DMS114 treated with DMSO at 0.1 percent for 48 hours (cell line): ENCODE measurements around the gene UBQLNL.

Experiments
- DNase-seq: peaks from one replicate; lab custom pipeline; 2025; ENCODE audit not compliant: unreplicated experiment; lab: John Stamatoyannopoulos, UW

The UBQLNL gene

DNA sequence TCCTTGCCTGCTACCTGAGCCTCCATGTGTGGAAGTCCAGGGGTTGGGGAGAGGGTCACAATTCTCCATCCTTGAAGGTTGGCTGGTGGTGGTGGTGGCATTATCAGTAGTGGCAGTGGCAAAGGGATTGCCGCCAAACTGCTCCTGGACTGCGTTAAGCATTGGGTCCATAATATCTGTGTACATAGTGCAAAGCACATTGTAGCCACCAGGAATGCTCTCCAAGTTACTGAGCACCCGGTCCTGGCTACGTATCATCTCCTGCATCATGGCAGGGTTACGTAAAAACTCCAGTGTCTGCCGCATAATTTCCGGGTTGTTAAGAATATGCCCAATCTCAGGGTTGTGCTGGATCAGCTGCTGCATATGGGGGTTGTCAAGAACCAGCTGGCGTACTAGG is 7.9 kb downstream of the UBQLNL start:
- DNase-seq: no peak

DNA sequence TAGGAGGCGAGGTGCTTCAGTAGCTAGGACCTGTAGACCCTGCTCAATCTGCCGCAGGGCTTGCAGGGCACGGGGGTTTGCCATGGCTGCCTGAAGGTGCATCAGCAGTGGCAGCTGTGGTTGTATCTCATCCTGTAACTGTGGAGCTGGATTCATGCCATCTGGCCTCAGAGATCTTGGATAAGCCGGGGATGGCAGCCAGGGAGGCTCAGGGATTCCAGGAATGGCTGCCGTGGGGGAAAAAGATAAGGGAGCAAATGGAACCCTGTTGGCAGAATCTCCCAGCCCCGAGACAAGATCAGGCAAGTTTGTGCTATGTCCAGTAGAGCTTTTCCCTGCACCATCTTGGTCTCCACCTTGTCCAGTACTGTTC is 8.6 kb downstream of the UBQLNL start:
- DNase-seq: no peak

DNA sequence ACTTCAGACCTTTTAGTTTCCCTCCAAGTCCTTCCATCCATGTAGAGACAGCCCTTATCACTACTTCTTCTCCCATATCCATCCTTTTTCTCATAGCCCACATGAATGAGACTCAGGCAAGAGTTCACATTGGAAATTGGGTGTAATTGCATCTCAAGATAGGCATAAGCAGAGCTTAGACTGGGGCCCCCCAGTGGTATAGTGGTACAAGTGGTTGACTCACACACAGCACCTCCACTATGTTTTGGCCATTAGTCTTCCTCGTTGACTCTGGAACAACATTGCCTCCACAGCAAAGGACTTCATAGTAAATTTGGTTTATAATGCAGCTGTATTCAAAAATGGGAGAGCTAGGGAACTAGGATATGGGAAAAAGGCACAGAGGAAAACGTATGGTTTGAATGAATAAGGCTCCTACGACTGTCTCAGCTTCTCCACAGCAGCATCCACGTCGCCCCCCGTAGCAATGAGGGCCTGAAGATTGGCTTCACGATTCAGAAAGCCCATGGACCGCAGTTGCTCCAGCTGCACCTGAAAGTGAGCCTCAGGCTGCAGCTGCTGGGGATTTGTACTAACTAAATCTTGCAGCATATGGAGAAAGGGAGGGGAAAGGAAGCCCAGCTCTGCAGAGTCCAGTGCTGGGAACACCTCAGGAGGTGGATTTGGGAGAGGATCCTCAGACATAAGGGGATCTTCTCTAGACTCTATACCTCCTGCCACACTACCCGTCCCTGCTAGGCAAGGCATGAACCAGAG is 9.1 kb downstream of the UBQLNL start:
- no peak for DNase-seq

DNA sequence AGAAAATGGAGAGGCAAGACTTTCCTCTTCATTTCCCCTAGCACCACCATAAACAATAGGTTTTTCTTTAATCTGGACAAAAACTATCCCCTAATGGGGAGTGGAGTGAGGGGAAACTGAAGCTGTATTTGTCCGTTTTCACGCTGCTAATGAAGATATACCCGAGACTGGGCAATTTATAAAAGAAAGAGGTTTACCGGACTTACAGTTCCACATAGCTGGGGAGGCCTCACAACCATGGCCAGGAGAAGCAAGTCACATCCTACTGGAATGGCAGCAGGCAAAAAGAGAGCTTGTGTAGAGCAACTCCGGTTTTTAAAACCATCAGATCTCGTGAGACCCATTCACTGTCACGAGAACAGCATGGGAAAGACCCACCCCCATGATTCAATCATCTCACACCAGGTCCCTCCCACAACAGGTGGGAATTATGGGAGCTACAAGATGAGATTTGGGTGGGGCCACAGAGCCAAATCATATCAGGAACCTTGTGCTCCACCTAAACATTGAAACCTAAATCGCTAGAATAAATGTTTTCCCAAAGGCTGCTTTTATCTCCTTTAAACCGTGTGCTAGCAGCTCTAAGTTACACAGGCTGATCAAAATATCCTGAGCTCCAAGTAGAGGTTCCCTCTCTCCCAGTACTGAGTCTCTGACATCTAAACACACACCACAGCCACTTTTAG is 11.0 kb downstream of the UBQLNL start:
- DNase-seq: no peak

DNA sequence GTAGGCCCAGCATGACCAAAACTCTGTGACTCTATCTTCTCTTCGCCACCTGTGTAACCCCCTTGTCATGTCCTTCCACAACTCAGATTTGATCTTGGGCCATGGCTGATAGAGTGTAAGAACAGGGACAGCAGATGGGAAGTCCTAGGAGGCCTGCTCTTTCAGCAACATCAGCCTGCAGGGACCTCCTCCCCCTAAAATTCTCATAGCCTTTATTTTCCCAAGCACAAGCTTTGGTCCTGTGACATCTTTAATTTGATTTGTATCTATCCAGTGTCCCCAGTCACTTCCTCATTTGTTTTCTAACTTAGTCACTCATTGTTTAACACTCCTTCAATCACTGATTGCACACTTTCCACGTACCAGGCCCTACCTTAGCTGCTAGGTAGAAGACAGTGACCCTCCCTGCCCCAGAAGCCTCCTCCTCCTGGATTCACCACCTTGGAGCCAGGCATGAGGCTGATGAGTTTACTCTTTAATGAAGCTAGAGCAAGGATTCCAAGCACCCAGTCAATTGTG is 12.0 kb downstream of the UBQLNL start:
- DNase-seq: no peak

DNA sequence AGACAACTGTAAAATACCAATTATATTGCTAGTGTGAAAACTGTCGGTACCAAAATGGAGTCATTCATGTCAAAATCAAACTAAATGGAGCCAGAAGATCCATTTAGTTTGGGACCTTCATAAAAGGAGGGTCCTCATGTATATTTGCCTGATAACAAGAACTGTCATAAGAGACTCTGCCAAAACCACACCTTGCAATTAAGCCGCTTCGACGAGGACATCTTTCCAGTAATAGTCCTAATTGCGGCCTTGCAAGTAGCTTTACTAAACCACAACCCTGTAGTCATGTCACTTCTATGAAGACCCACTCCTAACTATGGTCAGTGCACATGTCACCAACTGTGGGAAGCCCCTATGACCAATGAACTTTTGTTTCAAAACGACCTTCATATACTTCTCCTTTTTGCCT is 16.1 kb downstream of the UBQLNL start:
- DNase-seq: no peak

DNA sequence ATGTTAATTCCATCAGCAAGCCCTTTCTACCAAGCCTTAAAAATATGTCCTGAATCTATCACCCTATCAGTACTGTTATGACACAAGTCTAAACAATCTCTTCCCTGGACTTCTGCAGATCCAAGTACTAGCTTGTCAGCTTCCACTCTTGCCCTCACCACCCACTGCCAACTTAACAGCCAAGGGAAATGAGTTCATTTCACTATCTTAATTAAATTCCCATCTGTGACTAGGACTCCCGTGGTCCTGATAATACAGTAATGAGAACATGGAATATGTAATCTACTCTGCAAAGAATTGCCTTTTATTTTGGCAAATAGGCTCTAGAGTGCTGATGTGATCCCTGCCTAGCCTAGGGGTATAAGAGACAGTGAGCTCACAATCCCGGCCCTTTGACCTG is 16.8 kb downstream of the UBQLNL start:
- no peak for DNase-seq

DNA sequence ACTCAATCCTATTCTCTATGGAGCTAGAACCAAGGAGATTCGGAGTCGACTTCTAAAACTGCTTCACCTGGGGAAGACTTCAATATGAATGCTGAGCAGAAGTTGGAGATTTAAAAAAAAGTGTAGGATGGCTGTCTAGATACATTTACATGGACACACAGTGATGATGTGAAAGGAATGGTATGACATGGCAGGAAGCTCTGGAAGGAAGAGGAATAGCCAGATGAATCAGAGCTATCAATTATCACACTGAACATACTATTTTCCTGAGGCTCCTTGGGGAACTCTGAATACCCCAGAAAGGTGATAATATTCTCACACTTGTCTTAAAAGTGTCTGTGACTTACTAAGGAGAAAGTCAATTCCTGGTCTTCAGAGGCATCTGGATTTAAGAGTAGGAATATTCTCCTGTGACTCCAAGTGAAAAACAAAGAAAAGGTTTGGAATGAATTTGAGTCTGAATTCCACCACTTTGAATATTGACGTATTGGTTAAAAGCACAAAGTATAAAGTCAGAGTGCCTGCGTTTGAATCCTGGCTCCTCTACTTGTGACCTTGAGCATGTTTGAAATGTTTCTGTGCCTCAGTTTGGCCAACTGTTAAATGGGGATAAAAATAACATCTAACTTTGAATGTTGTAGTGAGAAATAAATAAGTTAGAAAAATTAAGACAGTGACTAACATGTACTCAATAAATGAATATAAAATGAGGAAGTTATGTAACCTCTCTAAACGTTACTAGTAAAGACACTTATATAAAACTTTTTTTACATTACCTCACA is 26.7 kb downstream of the UBQLNL start:
- no peak for DNase-seq

DNA sequence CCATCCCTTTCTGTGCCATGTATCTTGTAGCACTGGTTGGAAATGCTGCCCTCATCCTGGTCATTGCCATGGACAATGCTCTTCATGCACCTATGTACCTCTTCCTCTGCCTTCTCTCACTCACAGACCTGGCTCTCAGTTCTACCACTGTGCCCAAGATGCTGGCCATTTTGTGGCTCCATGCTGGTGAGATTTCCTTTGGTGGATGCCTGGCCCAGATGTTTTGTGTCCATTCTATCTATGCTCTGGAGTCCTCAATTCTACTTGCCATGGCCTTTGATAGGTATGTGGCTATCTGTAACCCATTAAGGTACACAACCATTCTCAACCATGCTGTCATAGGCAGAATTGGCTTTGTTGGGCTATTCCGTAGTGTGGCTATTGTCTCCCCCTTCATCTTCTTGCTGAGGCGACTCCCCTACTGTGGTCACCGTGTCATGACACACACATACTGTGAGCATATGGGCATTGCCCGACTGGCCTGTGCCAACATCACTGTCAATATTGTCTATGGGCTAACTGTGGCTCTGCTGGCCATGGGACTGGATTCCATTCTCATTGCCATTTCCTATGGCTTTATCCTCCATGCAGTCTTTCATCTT is 27.6 kb downstream of the UBQLNL start:
- DNase-seq: no peak

DNA sequence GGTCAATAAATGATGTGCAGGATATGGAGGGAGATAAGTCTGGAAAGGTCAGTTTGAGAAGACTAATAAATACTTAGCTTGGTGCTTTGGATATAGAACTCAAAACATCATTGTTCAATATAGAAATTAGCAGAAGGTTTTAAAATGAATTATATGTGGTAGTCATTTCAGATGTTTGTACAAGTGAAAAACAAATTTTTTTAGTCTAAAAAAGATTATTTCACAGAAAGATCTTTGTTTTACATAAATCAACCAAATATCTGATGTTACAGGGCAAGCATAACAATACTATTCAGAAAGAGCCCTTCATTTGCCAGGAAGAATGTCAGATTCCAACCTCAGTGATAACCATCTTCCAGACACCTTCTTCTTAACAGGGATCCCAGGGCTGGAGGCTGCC is 28.1 kb downstream of the UBQLNL start, which contains the start of gene OR52D1:
Gene OR52D1 (plus strand): TSS at position 301 of the 400 bp plus-strand sequence. CDS start 22 bp downstream, at position 323.
- no peak for DNase-seq

DNA sequence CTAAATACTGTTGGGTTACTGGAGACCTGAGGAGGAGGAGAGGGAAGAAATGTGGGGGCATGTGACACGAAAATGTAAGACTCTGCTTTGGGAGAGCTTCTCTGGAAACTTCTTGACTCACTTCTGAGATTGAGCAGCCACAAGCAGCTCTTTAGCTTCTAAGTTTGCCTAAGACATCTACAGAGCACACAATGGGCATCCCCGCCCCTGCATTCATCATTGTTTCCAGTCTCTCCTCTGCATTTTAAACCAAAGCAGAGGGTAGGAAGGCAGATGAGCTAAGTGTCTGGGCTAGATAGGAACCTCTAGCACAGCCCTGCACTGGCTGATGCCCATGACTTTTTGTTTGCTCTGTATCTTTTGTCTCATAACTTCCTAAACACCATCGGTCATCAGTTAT is 30.1 kb downstream of the UBQLNL start:
- no peak for DNase-seq

DNA sequence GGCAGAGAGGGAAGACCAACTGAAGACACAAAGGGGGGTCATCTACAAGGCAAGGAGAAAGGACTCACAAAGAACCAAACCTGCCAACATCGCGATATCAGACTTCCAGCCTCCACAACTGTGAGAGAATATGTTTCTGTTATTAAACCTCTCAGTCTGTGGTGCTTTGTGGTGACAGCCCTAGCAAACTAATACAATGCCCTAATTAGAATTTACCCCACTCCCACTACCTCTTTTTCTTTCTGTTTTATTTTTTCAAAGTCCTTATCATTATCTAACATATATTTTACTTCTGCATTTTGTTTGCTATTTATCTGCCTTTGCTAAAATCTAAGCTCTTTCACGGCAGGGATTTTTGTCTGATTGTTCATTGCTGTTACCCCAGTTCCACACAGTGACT is 30.5 kb downstream of the UBQLNL start:
- no peak for DNase-seq

DNA sequence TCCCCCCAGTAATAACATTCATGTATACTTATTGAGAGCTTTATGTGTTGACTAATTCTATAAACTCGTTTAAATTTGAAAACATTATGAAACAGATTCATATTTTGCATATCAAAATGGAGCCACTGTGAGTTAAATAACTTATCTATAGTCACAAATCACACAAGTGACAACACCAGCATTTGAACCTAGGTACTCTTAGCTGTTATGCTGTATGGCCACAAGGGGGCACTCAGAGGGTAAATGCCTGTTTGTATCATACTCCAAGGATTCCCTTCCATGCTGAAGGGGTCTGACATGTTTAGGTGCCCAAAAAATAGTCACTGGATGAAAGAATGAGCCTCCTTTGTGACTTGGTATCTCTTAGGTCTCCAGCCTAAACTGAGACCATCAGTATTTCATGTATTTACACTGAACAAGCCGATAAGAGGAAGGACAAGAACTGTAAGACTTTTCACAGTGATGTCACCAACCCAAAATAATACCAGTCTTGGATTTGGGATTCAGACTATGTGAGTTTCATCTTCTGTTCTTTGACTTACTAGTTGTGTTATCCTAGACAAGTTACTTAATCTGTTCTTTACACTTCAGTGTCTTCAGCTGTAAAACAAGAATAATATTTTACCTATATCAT is 40.2 kb downstream of the UBQLNL start:
- DNase-seq: no peak

DNA sequence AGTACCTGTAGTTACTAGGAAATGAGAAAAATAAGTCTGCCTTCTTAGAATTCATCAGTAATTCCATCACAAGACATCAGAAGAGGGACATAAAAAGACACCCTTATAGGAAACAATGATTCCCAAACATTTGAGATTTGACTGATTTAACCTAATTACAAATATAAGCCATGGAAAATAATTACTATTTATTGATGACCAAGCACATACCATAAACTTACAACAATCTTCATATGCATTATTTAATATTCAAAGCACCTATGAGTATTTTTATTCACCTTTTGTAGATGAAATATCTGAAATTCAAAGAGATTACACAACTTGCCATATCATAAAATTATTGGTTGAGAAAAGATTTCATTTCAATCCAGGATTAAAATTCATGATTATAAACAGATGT is 42.6 kb downstream of the UBQLNL start:
- DNase-seq: no peak

DNA sequence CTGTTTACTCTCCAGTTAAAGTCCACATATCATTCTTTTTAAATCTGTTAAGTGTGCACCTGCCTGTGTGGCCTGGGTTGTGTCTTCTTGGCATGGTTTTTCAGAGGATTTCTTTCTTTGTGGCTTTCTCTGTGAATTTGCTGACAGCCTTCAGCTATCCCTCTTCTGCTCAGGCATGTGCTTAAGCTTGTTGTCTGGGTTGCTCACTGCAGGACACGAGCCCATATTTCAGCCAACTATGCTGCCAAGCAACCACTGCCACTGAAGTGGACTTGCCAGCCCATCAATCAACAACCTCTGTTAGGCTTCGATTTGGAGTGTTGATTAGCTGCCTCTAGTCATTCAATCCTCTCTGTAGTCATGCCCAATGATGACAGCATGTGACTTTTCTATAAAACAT is 49.0 kb downstream of the UBQLNL start:
- no peak for DNase-seq
